Cerebellar cortex (tissue), 1 donor: Measurements from ENCODE around the gene C1QTNF3.
A peak's percentile ranks its signal among the peaks of the same experiment; 100 is the strongest.
"Not testable (repeated sequence)": the region's sequence is repeated elsewhere in the genome, so short reads cannot be mapped to it uniquely, and the experiment has no call there.

Source experiments
- DNase-seq: peaks from one replicate; pipeline ENCODE4 v3.0.0-alpha.2; 2015; ENCODE audit warnings: low spot score

The C1QTNF3 gene

GRCh38 chr5:34021334-34021733 is 21.7 kb downstream of the C1QTNF3 start:
- DNase-seq, result no peak

- no peak for DNase-seq
Measured at GRCh38 chr5:34020726-34021125, 22.3 kb downstream of the C1QTNF3 start.

- DNase-seq, result no peak
Measured at GRCh38 chr5:34017254-34017653, 25.8 kb downstream of the C1QTNF3 start.

GRCh38 chr5:34016750-34017149 is 26.3 kb downstream of the C1QTNF3 start:
- no peak for DNase-seq

- no peak for DNase-seq
Measured at GRCh38 chr5:34016222-34016621, 26.8 kb downstream of the C1QTNF3 start.

GRCh38 chr5:34015120-34015822 is 27.7 kb downstream of the C1QTNF3 start:
- DNase-seq, result no peak

- DNase-seq, result no peak
Measured at GRCh38 chr5:34014626-34015025, 28.4 kb downstream of the C1QTNF3 start.

GRCh38 chr5:34013547-34013946 is 29.5 kb downstream of the C1QTNF3 start:
- no peak for DNase-seq

GRCh38 chr5:34012791-34013190 is 30.2 kb downstream of the C1QTNF3 start:
- no peak for DNase-seq

- no peak for DNase-seq
Measured at GRCh38 chr5:34011536-34011935, 31.5 kb downstream of the C1QTNF3 start.

GRCh38 chr5:34010146-34010545 is 32.9 kb downstream of the C1QTNF3 start:
- DNase-seq, result not testable (repeated sequence)

- no peak for DNase-seq
Measured at GRCh38 chr5:34009610-34010009, 33.4 kb downstream of the C1QTNF3 start.

- DNase-seq, result no peak
Measured at GRCh38 chr5:34008802-34009201, 34.2 kb downstream of the C1QTNF3 start.

GRCh38 chr5:34007621-34008600 is 35.1 kb downstream of the C1QTNF3 start, which contains the start of gene AMACR:
Gene AMACR (minus strand): TSS chr5:34008050. CDS start chr5:34008019, 31 bp downstream.
- peak; percentile 92 for DNase-seq

- DNase-seq, result peak; percentile 53
Measured at GRCh38 chr5:34007201-34007620, 35.8 kb downstream of the C1QTNF3 start.

- no peak for DNase-seq
Measured at GRCh38 chr5:34005681-34006080, 37.3 kb downstream of the C1QTNF3 start.

GRCh38 chr5:34005211-34005610 is 37.8 kb downstream of the C1QTNF3 start:
- no peak for DNase-seq

GRCh38 chr5:34003941-34004340 is 39.1 kb downstream of the C1QTNF3 start:
- no peak for DNase-seq

- no peak for DNase-seq
Measured at GRCh38 chr5:34002629-34003328, 40.2 kb downstream of the C1QTNF3 start.

- DNase-seq, result peak; percentile 6
Measured at GRCh38 chr5:34001241-34001841, 41.7 kb downstream of the C1QTNF3 start.

GRCh38 chr5:33999978-34000377 is 43.0 kb downstream of the C1QTNF3 start:
- no peak for DNase-seq
